IMR-90 (cell line): ENCODE results near the gene PAMR1. TPM values are rescaled to one million over a fixed set of nuclear protein-coding genes. Genes with fewer than 3 reads are reported as not detected.

ENCODE experiments used
- MXI1 ChIP-seq: IDR thresholded peaks from 2 replicates; pipeline ENCODE4 v1.6.1; 2012; ENCODE audit warnings: low read depth, mild to moderate bottlenecking, low read length, moderate library complexity, borderline replicate concordance
- RCOR1 ChIP-seq: IDR thresholded peaks from 2 replicates; pipeline ENCODE4 v1.6.1; 2012; ENCODE audit warnings: mild to moderate bottlenecking, low read length, improper control_type of control experiment; ENCODE audit not compliant: insufficient replicate concordance
- polyA plus RNA-seq, 3 experiments: library from polyadenylated mRNA; depleted of rRNA; stranded (reverse); fragments of >200 nt; gene quantifications; 2 replicates each; pipeline ENCODE4 v1.2.3, GENCODE V29; 2012; ENCODE audit warnings: low replicate concordance in 1 of 3
- total RNA-seq: library from RNA; depleted of rRNA; stranded (reverse); fragments of >200 nt; gene quantifications from 2 replicates; pipeline ENCODE4 v1.2.3, GENCODE V29; 2012
- TF ChIP-seq, protein P1 (sequence below): conservative IDR thresholded peaks from 2 replicates; pipeline ENCODE4 v1.5.1; 2012; ENCODE audit warnings: mild to moderate bottlenecking, low read depth, low read length, improper control_type of control experiment

The PAMR1 gene
- total and polyA plus RNA-seq, 2 of the 4 experiments (the other 2 are of a cell fraction) = 70.7 to 80.7 TPM

GRCh38 chr11:35390737-35391682 lies 134.4 kb downstream of the PAMR1 start (continued):
- TF ChIP-seq, protein P1, sequence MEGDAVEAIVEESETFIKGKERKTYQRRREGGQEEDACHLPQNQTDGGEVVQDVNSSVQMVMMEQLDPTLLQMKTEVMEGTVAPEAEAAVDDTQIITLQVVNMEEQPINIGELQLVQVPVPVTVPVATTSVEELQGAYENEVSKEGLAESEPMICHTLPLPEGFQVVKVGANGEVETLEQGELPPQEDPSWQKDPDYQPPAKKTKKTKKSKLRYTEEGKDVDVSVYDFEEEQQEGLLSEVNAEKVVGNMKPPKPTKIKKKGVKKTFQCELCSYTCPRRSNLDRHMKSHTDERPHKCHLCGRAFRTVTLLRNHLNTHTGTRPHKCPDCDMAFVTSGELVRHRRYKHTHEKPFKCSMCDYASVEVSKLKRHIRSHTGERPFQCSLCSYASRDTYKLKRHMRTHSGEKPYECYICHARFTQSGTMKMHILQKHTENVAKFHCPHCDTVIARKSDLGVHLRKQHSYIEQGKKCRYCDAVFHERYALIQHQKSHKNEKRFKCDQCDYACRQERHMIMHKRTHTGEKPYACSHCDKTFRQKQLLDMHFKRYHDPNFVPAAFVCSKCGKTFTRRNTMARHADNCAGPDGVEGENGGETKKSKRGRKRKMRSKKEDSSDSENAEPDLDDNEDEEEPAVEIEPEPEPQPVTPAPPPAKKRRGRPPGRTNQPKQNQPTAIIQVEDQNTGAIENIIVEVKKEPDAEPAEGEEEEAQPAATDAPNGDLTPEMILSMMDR = no peak
- no peak for TF ChIP-seq RCOR1
- TF ChIP-seq MXI1 = no peak
